ENCODE measurements around the gene NOX5.
"Not testable (repeated sequence)": the region's sequence is repeated elsewhere in the genome, so short reads cannot be mapped to it uniquely, and the experiment has no call there.

- TF ChIP-seq POLR2A, CTCF (IDR thresholded peaks at IDR 0.05): not testable (repeated sequence)
Measured at GRCh38 chr15:68975651-68976160, 38.8 kb upstream of the NOX5 start.
